Muscle layer of colon (tissue), 2 donors: ENCODE results near the gene F3.

Source experiments
- H3K27ac ChIP-seq: one replicate; pipeline ENCODE4 v1.7.0; 2013; ENCODE audit warnings: low read depth, mild to moderate bottlenecking, low read length, moderate library complexity
- H3K27me3 ChIP-seq, 2 donors: one replicate each; pipeline ENCODE4 v1.7.0; 2013; ENCODE audit warnings: low read length in 2 of 2, mild to moderate bottlenecking in 2 of 2; ENCODE audit not compliant: insufficient read depth in 2 of 2, control insufficient read depth in 1 of 2
- H3K36me3 ChIP-seq: one replicate; pipeline ENCODE4 v1.7.0; 2013; ENCODE audit warnings: mild to moderate bottlenecking, low read length; ENCODE audit not compliant: insufficient read depth
- H3K4me1 ChIP-seq: one replicate; pipeline ENCODE4 v1.7.0; 2013; ENCODE audit warnings: mild to moderate bottlenecking, low read length; ENCODE audit not compliant: insufficient read depth
- H3K4me3 ChIP-seq, 2 donors: one replicate each; pipeline ENCODE4 v1.7.0; 2013; ENCODE audit warnings: low read length in 2 of 2, low read depth in 1 of 2, mild to moderate bottlenecking in 1 of 2, moderate library complexity in 1 of 2
- H3K9ac ChIP-seq: one replicate; pipeline ENCODE4 v1.7.0; 2013; ENCODE audit warnings: low read length
- H3K9me3 ChIP-seq: one replicate; pipeline ENCODE4 v1.7.0; 2013; ENCODE audit warnings: mild to moderate bottlenecking, low read length
- donor health status: abdominal sarcoma.
- donor health status: Adenocarcinoma of cecum.

F3 gene

DNA sequence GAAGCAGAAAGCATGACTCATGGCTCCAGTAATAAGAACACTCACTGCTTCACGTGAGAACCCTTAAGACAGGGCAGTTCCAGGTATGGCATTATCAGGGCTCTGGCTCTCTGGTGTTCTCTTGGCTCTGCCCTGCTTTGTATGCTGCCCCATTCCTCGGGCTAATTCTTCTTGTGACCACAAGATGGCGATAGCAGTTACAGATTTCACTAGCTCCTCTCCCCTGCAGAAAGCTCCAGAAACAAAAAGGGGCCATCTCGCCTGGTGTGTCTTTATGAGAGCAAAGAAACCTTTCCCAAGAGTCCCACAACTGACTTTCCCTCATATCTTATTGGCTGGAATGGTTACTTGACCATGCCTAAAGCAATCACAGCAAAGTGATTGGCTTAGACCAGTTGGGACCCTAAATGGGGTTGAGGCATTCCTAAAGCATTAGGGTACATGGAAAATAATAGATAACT lies 60.1 kb downstream of the F3 start:
- no peaks in the 10 kb centered on the region for H3K4me1 ChIP-seq
- H3K27me3 ChIP-seq: no peaks in the 10 kb centered on the region
- no peak overlapping the region for H3K27ac ChIP-seq
- H3K9me3 ChIP-seq: no peaks in the 10 kb centered on the region
- no peak overlapping the region for H3K4me3 ChIP-seq
- H3K9ac ChIP-seq: no peak overlapping the region
- H3K36me3 ChIP-seq: peaks cover 9% of the 10 kb centered on the region

DNA sequence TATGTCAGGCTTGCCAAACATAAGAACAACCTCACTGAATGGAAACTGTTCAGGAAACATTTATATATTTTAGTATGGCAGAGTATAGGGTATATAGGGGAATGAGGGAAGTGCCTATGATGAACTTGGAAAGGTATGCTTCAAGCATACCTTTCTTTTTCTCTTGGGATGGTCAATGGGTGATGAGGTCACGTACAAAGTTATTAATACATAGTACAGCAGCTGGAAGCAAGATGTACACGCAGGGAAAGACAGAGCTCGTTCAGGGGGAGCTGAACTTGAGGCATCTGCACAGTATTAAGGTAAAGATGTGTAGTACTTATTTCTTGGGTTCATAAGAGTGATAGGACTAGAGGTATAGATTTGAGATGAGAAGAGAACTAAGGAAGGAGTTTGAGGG lies 61.9 kb downstream of the F3 start:
- no peaks in the 10 kb centered on the region for H3K4me1 ChIP-seq

More for the DNA sequence above, 61.9 kb downstream of the F3 start:
- Histone ChIP-seq H3K9me3 (no peaks in the 10 kb centered on the region), H3K27me3 (no peaks in the 10 kb centered on the region), H3K4me3 (no peak overlapping the region), H3K36me3 (peaks cover 15% of the 10 kb centered on the region), H3K27ac (no peak overlapping the region), H3K9ac (no peak overlapping the region)
